NCI-H2081 (cell line): Measurements from ENCODE around the gene LRWD1.
"Not testable (repeated sequence)": the region's sequence is repeated elsewhere in the genome, so short reads cannot be mapped to it uniquely, and the experiment has no call there.

Experiments used
- DNase-seq, 2 experiments: peaks; one replicate each; lab custom pipeline; 2025; lab: John Stamatoyannopoulos, UW

The LRWD1 gene

DNA sequence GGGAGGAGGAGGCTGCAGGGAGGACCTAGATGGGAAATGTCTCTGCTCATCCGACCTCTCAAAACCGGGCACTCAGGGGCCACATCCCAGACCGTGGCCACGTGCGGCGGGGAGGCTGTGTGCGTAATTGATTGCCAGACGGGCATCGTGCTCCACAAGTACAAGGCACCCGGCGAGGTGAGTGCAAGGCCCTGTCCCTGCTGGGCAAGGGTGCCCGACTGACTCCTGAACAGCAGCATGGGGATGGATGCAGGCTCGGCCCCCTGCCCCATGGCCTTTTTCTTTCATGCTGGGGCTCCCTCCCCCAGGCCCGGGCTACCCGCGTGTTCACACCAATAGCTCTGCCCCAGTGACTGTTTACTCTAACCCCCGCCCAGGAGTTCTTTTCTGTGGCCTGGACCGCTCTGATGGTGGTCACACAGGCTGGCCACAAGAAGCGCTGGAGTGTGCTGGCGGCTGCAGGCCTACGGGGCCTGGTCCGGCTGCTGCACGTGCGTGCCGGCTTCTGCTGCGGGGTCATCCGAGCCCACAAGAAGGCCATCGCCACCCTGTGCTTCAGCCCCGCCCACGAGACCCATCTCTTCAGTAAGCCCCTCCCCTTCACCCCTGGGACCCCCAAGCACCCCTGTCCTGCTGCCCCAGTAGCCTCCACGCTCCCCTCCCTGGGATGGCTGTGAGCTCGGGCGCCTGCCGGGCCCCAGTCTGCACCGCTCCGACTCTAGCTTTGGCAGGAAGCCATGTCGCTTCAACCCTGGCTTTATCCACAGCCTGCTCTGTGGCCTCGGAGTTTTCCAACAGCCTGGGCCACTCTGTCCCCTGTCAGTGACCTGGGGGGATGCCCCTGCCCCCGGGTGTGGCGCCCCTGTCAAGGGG lies 3.9 kb downstream of the LRWD1 start:
- no peak for DNase-seq

DNA sequence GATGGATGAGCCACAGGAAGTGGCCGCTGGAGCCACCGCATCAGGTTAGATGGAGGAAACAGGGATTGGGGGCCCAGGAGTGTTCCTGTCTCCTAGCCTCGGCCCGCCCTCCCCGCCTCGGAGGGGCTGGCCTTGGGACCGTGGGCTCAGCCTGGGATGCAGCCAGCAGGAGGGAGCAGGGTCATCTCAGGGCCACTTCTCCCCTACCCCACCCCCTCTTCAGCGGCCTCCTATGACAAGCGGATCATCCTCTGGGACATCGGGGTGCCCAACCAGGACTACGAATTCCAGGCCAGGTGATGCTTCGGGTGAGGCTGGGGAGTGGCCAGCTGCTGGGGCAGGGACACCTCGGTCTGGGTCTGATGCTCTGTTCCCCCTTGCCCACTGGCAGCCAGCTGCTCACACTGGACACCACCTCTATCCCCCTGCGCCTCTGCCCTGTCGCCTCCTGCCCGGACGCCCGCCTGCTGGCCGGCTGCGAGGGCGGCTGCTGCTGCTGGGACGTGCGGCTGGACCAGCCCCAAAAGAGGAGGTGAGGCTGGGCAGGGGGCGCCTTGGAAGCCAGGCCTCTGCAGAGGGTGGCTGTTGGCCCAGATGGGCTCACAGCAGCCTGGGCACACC lies 4.7 kb downstream of the LRWD1 start:
- DNase-seq = no peak

DNA sequence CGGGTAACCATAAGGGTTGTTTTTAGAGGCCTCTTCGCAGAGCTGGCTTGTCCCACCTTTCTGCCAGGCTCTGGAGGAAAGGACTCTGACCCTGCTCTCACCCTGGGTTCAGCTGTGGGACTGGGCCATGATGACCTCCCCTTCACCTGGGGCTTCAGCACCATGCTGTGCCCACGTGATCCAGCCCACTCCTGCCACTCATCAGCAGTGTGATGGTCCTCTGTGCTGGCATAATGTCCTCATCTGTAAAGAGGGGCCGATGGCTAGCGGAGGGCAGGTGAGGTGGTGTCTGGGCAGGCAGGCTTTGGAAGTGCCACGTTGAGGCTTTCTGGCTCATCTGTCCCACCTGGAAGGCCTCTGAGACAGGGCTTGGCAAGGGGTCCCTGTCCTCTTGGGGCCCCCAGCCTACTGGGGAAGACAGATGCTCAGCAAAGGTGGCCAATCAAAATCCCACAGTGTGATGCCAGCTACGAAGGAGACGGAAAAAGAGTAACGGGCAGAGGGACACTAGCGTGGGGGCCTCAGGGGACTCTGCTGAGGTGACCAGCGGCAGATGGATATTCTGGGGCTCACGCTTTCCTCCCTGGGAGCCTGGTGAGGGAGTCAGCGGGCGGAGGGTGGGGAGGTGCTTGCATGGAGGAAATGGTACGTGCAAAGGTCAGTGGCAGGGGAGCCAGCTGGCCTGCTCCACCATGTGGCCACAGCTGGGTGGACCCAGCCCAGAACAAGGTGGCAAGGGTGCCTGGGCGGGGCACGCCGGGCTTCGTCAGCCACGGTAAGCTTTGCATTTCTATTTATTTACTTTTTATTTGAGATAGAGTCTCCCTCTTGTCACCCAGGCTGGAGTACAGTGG lies 5.4 kb downstream of the LRWD1 start:
- no peak for DNase-seq

DNA sequence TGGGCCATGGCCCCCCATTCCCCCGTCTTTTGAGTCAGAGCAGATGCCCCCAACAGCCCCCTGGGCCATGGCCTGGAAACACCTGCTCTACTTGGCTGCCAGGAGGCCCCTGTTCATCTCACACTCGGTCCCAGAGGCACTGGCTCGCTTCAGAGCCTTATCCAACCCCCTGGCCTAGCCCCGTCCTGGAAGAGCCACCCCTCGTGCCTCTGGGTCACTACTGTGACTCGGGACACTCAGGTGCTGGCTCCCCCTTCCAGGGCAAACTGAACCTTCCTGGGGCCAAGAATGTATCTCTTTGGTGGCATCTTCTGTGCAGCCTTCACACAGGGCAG lies 7.0 kb downstream of the LRWD1 start:
- no peak for DNase-seq

DNA sequence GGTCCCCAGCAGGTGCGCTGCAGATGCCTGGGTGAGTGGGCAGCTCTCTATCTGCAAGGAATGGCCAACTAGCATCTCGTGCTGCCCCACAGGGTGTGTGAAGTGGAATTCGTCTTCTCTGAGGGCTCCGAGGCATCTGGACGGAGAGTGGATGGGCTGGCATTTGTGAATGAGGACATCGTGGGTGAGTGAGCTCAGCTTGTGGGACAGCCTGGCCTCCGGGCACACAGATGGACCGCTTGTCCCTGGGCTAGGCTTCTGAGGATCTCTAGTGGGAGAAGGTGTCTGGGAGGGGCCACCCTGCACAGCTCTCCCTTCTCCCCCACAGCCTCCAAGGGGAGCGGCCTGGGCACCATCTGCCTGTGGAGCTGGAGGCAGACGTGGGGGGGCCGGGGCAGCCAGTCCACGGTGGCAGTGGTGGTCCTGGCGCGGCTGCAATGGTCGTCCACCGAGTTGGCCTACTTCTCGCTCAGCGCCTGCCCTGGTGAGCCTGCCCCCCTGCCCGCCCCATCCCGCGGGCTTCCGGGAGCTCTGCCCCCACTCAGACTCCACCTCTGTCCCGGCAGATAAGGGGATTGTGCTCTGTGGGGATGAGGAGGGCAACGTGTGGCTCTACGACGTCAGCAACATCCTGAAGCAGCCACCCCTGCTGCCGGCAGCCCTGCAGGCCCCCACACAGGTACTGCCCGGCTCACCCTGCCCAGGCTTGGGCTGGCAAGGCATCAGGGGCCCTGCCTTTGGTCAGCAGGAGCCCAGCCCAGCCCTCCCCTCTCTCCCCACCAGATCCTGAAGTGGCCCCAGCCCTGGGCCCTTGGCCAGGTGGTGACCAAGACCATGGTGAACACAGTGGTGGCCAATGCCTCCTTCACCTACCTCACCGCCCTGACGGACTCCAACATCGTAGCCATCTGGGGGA lies 7.6 kb downstream of the LRWD1 start:
- no peak for DNase-seq

DNA sequence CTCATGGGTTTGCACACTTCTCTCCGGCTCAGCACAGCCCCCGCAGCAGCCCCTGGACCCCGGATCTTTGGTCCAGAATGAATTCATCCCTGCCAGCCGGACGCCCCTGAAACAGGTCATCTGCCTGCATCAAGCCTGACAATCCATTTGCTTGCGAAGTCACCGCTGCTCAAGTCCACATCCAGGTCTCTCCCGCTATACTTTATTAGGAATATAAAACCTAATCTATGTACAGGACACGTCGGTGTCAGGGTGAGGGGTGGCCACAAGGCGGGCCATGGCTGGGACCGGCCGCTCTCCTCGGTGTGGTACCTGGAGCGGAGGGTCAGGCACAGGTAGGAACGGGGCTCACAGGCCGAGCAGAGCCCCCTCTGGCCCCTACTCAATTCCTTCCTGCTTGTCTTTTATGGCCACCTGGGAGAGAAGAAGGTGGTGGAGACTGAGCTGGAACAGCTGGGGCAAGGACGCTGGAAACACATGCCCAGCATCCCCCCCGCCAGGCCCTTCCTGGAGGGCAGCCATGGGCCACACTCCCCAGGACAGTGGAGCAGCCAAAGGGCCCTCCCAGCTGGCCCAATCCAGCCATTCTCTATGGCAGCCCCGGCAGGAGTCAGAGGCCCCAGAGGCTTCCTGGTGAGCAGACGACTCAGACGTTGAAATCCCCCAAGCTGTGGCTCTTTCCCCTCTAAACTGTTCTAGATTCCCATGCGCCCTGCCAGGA lies 8.6 kb downstream of the LRWD1 start:
- DNase-seq = no peak

DNA sequence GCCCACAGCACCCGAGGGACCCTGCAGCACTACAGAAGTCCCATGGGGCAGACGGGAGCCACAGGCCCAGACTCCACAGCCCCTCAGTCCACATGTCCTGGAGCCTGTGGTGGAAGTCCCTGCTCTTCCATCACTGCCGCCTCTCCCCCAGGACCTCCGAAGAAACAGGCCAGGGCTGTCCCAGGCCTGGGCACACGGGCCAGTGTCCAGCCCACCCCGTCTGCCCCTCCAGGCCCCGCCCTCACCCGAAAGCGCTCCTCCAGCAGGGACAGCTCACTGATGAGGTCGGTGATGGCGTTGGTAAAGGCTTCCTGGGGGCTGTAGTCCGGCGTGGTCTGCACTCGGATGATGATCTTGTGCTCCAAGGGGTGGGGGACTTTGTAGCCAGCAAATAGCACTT lies 9.3 kb downstream of the LRWD1 start:
- not testable (repeated sequence) for DNase-seq

DNA sequence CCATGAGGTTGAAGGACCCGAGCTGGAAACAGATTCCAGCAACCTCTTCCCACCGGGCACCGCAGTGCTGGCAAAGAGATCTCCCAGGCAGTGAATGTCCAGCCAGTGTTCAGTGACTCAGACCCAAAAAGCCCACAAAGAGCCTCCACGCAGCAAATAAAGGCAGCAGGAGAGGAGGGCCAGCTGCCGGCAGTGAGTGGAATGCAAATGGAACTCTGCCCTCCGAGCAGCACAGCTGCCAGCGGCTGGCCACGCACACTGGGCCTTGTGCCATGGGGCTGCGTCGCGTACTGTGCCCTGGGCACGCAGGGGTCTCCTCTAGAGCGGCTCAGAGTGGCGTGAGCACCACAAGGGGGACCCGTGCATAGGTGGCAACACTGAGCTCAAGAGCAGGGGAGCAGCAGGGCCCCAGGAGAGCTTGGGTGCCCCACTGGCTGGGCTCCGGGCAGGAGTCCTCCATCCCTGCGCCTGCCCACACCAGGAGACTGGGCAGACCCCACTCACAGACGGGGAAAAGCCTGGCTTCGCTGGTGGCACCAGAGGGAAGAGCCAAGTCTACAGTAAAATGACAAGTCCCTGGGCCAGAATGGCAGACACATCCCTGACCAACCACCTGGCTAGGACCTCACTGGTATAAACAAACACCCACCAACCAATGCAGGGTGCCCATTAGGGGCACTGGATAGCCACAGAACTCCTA lies 10.1 kb downstream of the LRWD1 start:
- DNase-seq = not testable (repeated sequence)

DNA sequence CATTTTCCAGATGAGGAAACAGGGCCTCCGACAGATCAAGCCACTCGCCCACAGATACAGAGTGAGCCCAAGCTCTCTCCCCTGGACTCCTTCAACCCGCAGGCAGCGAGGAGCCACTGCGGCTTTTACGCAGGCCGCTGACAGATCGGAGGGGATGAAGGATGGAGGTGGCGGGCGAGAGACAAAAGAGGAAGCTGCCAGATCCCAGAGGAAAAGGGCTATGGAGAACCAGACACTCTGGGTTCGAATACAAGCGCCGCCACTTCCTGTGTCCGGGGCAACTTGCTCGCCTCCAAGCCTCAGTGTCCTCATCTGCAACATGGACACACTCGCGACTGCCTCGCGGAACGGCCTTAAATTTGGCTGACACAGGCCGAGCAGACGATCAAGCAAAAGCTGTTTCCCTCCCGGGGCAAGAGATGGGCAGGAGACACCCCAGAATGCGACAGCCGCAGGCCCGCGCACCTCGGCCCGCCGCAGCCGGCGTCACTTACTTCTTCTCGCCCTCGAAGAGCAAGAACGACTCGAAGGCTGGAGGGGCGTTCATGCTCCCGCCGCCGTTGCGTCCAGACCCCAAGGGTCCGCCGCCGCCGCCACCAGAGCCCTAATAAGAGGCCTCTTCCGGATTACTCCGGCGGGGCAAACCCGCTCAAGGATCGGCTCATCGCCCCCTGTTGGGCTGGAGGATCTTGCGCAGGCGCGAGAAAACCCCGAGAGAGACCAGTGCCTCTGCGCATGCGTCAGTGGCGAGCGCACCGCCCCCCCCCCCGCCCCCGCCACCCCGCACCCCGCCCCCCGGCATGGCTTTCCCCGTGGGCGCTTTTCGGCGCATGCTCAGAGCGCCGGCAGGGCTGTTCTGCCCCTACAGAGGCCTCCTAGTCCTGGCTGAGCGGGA lies 13.8 kb downstream of the LRWD1 start, which contains the start of gene POLR2J:
POLR2J (minus strand) TSS at position 609 of the 895 bp plus-strand sequence; CDS start at position 547, 62 bp downstream.
- DNase-seq = not testable (repeated sequence)

DNA sequence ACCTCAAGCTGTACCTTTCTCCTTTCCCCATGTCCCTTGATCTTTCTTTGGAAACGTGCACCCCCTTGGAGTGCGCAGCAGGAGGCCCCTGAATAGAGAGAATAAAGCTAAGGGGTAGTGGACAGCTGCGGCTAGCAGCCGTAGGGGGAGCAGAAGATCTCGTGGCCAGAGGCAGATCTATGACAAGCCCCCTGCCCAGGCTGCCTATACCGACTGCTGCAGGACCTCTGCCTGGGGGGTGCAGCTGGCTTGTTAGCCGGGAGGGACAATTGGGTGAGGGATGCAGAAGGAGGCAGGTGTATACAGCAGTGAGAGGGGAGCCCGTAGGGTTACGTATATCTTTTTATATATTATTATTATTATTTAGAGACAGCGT lies 14.4 kb downstream of the LRWD1 start:
- not testable (repeated sequence) for DNase-seq

DNA sequence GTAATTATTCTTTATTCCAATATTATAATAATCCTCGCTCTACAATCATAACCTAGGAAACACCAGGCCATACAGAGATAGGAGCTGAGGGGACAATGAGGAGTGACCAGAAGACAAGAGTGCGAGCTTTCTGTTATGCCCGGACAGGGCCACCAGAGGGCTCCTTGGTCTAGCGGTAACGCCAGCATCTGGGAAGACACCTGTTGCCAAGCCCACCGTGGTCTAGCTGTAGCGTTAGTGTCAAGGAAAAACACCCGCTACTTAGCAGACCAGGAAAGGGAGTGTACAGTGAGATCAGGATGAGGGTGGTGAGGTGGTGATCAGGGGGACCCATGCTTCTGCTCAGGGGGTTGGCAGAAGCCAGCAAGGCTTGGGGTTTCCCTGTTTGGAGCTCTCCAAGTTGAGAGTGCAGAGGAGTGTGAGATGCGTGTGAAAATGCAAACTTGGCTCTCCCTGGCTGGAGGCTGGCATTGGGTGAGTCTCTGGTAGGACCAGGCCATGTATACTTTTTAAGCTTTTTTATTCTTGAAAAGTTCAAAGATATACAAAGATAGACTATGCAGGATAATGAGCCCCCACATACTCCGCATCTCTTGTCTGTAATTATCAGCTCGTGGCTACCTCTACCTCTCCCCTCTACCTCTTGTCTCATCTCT lies 15.3 kb downstream of the LRWD1 start:
- not testable (repeated sequence) for DNase-seq

DNA sequence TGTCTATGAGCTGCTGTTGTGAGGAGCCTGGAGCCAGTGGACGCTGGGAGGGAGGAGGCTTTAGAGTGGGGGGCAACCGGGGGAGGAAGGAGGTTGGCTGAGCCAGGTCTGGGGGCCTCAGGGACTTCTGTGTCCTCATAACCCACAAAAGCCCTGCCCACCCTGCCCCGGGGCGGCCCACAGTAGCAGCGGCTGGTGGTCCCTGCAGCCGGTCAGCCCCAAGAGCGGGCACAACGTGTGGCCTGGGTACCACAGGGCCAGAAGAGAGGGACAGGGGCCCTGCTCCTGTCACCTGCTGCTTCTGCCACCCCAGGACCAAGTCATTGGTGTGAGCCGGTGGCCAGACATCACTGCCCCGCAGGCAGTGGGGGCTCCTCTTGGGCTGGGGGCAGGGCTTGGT lies 17.2 kb downstream of the LRWD1 start:
- not testable (repeated sequence) for DNase-seq

DNA sequence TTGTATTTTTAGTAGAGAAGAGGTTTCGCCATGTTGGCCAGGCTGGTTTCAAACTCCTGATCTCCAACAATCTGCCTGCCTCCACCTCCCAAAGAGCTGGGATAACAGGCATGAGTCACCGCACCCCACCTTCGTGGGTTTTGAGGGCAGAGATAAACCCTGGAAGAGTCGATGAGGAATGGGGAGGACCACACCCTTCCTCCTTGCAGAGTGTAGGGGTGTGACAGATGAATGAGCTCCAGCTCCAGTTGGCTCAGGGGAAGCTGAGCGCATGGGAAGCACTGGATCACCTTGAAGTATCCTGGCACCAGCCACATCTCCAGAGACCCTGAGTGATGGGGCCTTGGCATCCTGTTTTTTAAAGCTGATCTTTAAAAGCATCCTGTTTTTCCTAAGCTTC lies 19.5 kb downstream of the LRWD1 start:
- DNase-seq = not testable (repeated sequence)

DNA sequence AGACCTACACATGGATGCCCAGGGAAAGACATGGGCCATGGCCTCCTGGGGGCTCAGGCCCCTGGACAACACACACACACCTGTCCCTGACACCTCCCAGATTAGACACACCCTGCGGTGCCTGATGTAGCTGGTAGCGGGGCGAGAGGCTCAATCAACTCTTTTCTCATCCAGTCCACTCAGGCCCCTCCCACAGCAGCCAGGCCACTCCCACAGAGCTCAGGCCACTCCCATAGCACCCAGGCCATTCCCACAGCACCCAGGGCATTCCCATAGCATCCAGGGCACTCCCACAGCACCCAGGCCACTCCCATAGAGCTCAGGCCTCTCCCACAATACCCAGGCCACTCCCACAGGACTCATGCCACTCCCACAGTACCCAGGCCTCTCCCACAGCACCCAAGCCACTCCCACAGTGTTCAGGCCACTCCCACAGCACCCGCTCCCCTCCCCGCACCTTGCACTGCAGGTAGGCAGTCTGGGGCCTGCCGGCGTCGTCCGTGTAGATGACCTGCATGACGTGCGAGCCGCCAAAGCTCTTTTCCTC lies 25.8 kb downstream of the LRWD1 start:
- DNase-seq = not testable (repeated sequence)

DNA sequence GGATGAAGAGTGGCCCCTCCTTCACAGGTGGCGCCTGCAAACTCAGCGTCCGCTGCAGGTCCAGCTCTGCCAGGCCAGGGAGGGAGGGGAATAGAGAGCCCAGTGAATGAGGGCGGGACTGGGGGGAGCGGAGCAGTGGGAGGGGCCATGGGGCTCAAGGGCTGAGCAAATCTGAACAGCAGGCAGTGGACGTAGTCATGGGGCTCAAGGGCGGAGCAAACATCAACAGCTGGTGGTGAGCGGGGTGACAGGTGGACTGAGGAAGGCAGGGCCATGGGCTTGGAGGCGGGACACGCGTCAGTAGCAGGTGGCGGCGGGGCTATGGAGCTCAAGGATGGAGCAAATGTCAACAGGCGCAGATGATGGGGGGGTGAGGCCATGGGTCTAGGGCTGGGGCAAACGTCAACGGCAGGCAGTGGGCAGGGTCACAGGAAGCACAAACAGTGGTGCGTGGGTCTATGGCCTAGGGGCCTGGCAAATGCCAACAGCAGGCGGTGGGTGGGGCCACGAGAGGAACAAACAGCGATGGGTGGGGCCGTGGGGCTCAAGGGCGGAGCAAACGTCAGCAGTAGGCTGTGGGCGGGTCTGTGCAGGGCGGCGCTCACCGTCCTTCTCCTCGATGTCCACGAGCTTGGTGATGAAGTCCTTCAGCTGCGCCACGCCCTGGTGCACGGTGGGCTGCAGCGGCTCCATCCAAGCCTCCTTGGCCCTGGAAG lies 28.6 kb downstream of the LRWD1 start:
- DNase-seq = not testable (repeated sequence)

DNA sequence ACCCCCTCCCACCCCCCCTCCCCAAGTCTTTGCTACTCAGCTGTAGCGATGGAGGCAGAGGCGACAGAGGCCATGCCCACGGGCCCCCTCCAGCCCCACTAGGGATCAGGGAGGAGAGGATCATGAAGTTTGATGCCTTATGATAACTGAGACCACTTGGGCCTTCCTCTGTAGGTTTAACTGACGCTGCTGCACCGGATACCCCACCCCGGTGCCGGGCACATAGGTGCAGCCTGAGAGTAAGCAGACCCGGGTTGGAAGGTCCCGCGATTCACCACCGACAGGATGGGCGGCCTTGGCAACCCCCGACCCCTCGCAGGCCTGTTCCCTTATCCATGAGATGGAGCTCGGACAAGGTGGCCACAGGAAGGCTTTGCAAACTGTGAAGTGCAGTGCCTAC lies 29.2 kb downstream of the LRWD1 start:
- not testable (repeated sequence) for DNase-seq

DNA sequence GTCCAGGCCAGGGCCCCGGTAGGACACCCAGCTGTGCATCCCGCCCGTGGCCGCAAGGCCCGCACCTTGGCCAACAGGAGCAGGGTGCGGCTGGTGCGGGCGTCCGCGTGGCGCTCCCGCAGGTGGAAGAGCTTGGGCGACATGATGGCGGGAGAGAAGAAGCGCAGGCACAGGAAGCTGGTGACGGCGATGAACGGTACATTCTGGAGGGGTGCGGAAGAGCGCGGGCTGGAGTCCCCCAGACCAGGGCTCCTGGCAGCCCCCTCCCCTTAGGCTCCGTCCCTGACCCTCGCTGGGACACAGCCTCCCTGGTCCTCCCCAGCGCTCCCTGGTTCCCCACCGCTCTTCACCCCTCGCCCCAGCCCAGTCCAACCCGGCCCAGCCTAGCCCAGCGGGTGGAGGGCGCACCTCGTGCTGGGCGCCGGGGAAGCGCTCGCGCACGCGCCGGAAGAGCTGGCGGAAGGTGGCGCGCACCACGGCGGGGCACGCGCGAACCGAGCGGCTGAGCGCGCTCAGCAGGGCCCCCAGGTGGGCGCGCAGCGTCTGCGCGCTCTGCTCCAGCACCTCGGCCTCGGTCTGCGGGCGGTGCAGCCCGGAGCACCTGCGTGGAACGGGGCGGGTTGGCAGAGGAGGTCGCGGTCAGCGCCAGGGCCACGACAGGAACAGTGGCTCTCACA lies 29.8 kb downstream of the LRWD1 start:
- DNase-seq = not testable (repeated sequence)
